Measurements from ENCODE around the gene S100A13.

GRCh38 chr1:153642161-153642560 lies 14.9 kb upstream of the S100A13 start:
- TF ChIP-seq POLR2A (IDR thresholded peaks at IDR 0.05) = no peak
- no peak for TF ChIP-seq CTCF (IDR thresholded peaks at IDR 0.05)

All from esophagus squamous epithelium (tissue), 4 donors.